Stimulated activated CD4-positive, alpha-beta T cell treated with anti-CD3 and anti-CD28 coated beads, Interleukin-15, amount 100 ng/mL, for 24 hours (primary cell): ENCODE data around the gene HSD17B1.
"Not testable (repeated sequence)": the region's sequence is repeated elsewhere in the genome, so short reads cannot be mapped to it uniquely, and the experiment has no call there.

Experiments used
- DNase-seq: peaks from one replicate; pipeline ENCODE4 v3.0.0-alpha.2; 2020

The HSD17B1 gene

GRCh38 chr17:42548070-42548837 is 4.5 kb upstream of the HSD17B1 start:
- peak; percentile 90 for DNase-seq

GRCh38 chr17:42548993-42549755 is 3.5 kb upstream of the HSD17B1 start:
- no peak for DNase-seq

GRCh38 chr17:42553161-42553818 is 567 bp downstream of the HSD17B1 start:
- DNase-seq, result no peak

- peak; percentile 37 for DNase-seq
Measured at GRCh38 chr17:42553866-42554249, 1.1 kb downstream of the HSD17B1 start.

- DNase-seq, result peak; percentile 90
Measured at GRCh38 chr17:42554250-42555121, 1.8 kb downstream of the HSD17B1 start.

GRCh38 chr17:42555122-42555622 is 2.4 kb downstream of the HSD17B1 start:
- DNase-seq, result no peak

GRCh38 chr17:42555961-42556617 is 3.4 kb downstream of the HSD17B1 start:
- not testable (repeated sequence) for DNase-seq

- no peak for DNase-seq
Measured at GRCh38 chr17:42559075-42559474, 6.4 kb downstream of the HSD17B1 start.

GRCh38 chr17:42560246-42560645 is 7.5 kb downstream of the HSD17B1 start:
- no peak for DNase-seq

- peak; percentile 97 for DNase-seq
Measured at GRCh38 chr17:42561897-42562387, 9.2 kb downstream of the HSD17B1 start, which contains the start of gene COASY. Gene COASY, plus strand, starts transcription at chr17:42562148. Its CDS starts 475 bp downstream, at chr17:42562623.

- DNase-seq, result no peak
Measured at GRCh38 chr17:42562388-42563142, 9.8 kb downstream of the HSD17B1 start.

GRCh38 chr17:42563143-42563509 is 10.4 kb downstream of the HSD17B1 start:
- no peak for DNase-seq

- DNase-seq, result no peak
Measured at GRCh38 chr17:42563543-42563942, 10.8 kb downstream of the HSD17B1 start.

- DNase-seq, result no peak
Measured at GRCh38 chr17:42563950-42564349, 11.2 kb downstream of the HSD17B1 start.

- DNase-seq, result no peak
Measured at GRCh38 chr17:42564815-42565522, 12.2 kb downstream of the HSD17B1 start.

- DNase-seq, result no peak
Measured at GRCh38 chr17:42565523-42566214, 12.9 kb downstream of the HSD17B1 start.

- DNase-seq, result no peak
Measured at GRCh38 chr17:42566215-42566882, 13.6 kb downstream of the HSD17B1 start.

GRCh38 chr17:42566883-42567573 is 14.3 kb downstream of the HSD17B1 start, which contains the start of gene MLX:
Gene MLX, plus strand, starts transcription at chr17:42567100. Its CDS starts 25 bp downstream, at chr17:42567125.
- DNase-seq, result peak; percentile 95
